ENCODE data around the gene TFPI.

TFPI gene

DNA sequence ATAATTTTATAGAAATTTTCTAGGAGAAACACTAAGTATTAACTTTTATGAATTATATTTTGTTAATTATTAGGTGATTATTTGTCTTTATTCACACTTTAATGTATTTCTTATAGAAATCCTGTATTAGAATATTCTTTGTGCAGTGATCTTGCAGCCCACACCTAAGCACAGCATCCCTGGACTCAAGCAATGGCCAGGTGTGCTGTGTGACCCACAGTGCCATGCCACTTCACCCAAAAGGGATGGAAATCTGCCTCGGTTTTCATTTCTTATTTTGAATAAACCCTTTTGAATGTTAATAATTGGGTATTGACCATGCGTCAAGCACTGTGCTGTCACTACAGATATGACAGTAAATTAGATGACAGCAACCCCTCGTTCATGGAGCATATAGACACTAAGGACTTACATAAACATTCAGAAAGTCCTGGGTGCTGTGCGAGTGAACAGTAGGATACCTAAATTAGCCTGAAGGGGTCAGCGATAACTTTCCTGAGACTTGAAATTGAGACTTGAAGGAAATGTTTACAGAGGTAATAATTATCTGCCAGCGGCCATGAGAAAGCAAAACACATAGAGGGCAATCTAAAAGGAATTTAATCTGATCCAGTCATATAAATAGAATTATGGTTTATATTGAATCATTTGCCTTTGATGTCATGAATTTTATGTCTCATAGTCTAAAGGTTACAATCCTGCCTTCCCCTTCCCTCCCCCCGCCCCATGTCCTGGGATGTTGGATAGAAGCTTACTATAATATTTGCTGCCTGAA lies 53.5 kb downstream of the TFPI start:
- no peak for TF ChIP-seq CTCF (IDR thresholded peaks at IDR 0.05; ENCODE audit: insufficient read depth, low read depth, low read length, missing control alignments)
- no peak overlapping the region for H3K4me3 ChIP-seq (ENCODE audit: low read length)
- peak; percentile 40 for DNase-seq (ENCODE audit: low read depth)

DNA sequence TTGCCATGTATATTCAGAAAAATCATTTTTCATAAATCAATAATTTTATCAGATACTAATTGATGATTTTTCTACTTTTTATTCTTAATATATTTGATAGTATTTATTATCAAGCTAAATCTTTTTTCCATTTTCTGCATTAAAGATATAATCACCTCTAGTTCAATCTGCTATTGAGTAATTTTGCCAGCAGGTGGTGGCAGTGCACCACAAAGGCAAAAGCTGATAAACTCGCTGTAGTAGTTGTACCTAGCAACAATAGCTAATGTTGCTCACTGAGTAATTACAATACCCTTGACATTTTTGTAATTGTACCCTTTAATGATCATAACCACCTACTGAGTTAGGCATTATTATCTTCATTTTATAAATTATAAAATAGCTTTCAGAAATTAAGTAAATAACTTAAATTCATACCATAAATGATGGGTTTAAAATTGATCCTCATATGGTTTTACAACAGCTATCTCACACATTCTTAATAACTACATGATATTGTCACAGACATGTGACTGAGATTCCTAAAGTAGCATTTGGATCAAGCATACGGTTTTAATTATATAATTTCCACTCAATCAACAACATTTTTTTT lies 54.2 kb downstream of the TFPI start:
- TF ChIP-seq CTCF (IDR thresholded peaks at IDR 0.05; ENCODE audit: insufficient read depth, low read depth, low read length, missing control alignments), result peak; percentile 89
- DNase-seq (ENCODE audit: low read depth), result peak; percentile 65
- no peak overlapping the region for H3K4me3 ChIP-seq (ENCODE audit: low read length)

GRCh38 chr2:187497858-187498463 lies 56.3 kb downstream of the TFPI start:
- peak; percentile 32 for TF ChIP-seq CTCF (IDR thresholded peaks at IDR 0.05; ENCODE audit: insufficient read depth, low read depth, low read length, missing control alignments)
- H3K4me3 ChIP-seq (ENCODE audit: low read length), result no peak overlapping the region
- peak; percentile 10 for DNase-seq (ENCODE audit: low read depth)

DNA sequence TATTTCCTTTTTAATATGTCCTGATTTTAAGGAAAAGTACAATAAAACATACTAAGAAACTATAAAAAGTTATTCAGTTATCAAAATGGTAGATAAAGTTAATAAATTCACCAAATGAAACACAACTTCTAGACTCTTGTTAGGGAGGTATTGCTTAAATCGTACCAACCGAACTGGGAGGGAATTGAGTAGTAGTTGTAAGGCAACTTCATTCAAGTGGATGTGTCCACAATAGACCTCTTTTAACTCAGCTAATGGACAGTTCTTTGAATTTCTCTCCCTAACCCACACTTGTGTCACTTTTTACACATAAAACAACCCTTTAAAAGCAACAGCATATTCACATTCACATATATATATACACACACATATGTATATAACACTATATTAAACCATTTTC lies 57.1 kb downstream of the TFPI start:
- H3K4me3 ChIP-seq (ENCODE audit: low read length), result no peak overlapping the region

GRCh38 chr2:187495324-187495723 lies 58.9 kb downstream of the TFPI start:
- no peak overlapping the region for H3K4me3 ChIP-seq (ENCODE audit: low read length)
- no peak for TF ChIP-seq CTCF (IDR thresholded peaks at IDR 0.05; ENCODE audit: insufficient read depth, low read depth, low read length, missing control alignments)
- no peak for DNase-seq (ENCODE audit: low read depth)

More for the DNA sequence above, 57.1 kb downstream of the TFPI start:
- no peak for DNase-seq (ENCODE audit: low read depth)
- TF ChIP-seq CTCF (IDR thresholded peaks at IDR 0.05; ENCODE audit: insufficient read depth, low read depth, low read length, missing control alignments), result no peak

- DNase-seq (ENCODE audit: low read depth), result no peak
- no peak overlapping the region for H3K4me3 ChIP-seq (ENCODE audit: low read length)
- TF ChIP-seq CTCF (IDR thresholded peaks at IDR 0.05; ENCODE audit: insufficient read depth, low read depth, low read length, missing control alignments), result no peak
Measured at GRCh38 chr2:187493877-187494568, 60.2 kb downstream of the TFPI start.

Measured in epithelial cell of esophagus (primary cell).